T-helper 1 cell (primary cell): ENCODE measurements around the gene MEAK7.

Source experiments
- DNase-seq, 5 donors: peaks; one replicate each; pipeline ENCODE4 v3.0.0-alpha.2; 2012 to 2020
- total RNA-seq, 4 donors: gene quantifications; one replicate each; lab custom pipeline; 2026; lab: John Stamatoyannopoulos, UW

MEAK7 gene
- total RNA-seq: 5.9 to 15.5 (median 11.9) reads per million in 4 donors

GRCh38 chr16:84504420-84505248 lies at the start of gene MEAK7:
Gene MEAK7 (minus strand): TSS chr16:84504659. CDS start chr16:84498086, 6,573 bp downstream.
- DNase-seq: peak; percentile 92 to 97 (median 95)

GRCh38 chr16:84553873-84554399 lies 49.5 kb upstream of the MEAK7 start:
- DNase-seq: peak in 3 of 5 donors; percentile 8 to 87 (median 50)

- DNase-seq: peak in 1 of 5 donors; percentile 40
Observed at GRCh38 chr16:84552135-84552534, 47.7 kb upstream of the MEAK7 start.

- DNase-seq: peak in 1 of 5 donors; percentile 40
Observed at GRCh38 chr16:84550096-84550495, 45.6 kb upstream of the MEAK7 start.

GRCh38 chr16:84548971-84549844 lies 44.7 kb upstream of the MEAK7 start:
- DNase-seq: peak in 4 of 5 donors; percentile 17 to 85 (median 30)

- peak in 1 of 5 donors; percentile 30 for DNase-seq
Observed at GRCh38 chr16:84548508-84548907, 44.0 kb upstream of the MEAK7 start.

GRCh38 chr16:84547546-84548061 lies 43.1 kb upstream of the MEAK7 start:
- DNase-seq: no peak

GRCh38 chr16:84546669-84547545 lies 42.4 kb upstream of the MEAK7 start:
- DNase-seq: no peak

GRCh38 chr16:84545114-84545737 lies 40.8 kb upstream of the MEAK7 start:
- no peak for DNase-seq

- DNase-seq: no peak
Observed at GRCh38 chr16:84544031-84544773, 39.7 kb upstream of the MEAK7 start.

GRCh38 chr16:84543253-84543652 lies 38.8 kb upstream of the MEAK7 start:
- no peak for DNase-seq

GRCh38 chr16:84541999-84542817 lies 37.7 kb upstream of the MEAK7 start:
- no peak for DNase-seq

GRCh38 chr16:84540194-84540593 lies 35.7 kb upstream of the MEAK7 start:
- no peak for DNase-seq

GRCh38 chr16:84538222-84538840 lies 33.9 kb upstream of the MEAK7 start:
- DNase-seq: no peak

GRCh38 chr16:84537491-84538151 lies 33.2 kb upstream of the MEAK7 start:
- no peak for DNase-seq

GRCh38 chr16:84535851-84536250 lies 31.4 kb upstream of the MEAK7 start:
- no peak for DNase-seq

GRCh38 chr16:84535408-84535807 lies 30.9 kb upstream of the MEAK7 start:
- no peak for DNase-seq

- DNase-seq: no peak
Observed at GRCh38 chr16:84534815-84535214, 30.4 kb upstream of the MEAK7 start.
